HG03342 (cell line): ENCODE results near the gene RRAGB.
A peak's percentile ranks its signal among the peaks of the same experiment; 100 is the strongest.
"Not testable (repeated sequence)": the region's sequence is repeated elsewhere in the genome, so short reads cannot be mapped to it uniquely, and the experiment has no call there.

Experiments used
- ATAC-seq: cut with Tn5 transposase; IDR thresholded peaks from one replicate; pipeline ENCODE4 v1.9.1; 2021; ENCODE audit warnings: mild to moderate bottlenecking, moderate library complexity; ENCODE audit not compliant: unreplicated experiment

RRAGB gene, protein sequence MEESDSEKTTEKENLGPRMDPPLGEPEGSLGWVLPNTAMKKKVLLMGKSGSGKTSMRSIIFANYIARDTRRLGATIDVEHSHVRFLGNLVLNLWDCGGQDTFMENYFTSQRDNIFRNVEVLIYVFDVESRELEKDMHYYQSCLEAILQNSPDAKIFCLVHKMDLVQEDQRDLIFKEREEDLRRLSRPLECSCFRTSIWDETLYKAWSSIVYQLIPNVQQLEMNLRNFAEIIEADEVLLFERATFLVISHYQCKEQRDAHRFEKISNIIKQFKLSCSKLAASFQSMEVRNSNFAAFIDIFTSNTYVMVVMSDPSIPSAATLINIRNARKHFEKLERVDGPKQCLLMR

DNA sequence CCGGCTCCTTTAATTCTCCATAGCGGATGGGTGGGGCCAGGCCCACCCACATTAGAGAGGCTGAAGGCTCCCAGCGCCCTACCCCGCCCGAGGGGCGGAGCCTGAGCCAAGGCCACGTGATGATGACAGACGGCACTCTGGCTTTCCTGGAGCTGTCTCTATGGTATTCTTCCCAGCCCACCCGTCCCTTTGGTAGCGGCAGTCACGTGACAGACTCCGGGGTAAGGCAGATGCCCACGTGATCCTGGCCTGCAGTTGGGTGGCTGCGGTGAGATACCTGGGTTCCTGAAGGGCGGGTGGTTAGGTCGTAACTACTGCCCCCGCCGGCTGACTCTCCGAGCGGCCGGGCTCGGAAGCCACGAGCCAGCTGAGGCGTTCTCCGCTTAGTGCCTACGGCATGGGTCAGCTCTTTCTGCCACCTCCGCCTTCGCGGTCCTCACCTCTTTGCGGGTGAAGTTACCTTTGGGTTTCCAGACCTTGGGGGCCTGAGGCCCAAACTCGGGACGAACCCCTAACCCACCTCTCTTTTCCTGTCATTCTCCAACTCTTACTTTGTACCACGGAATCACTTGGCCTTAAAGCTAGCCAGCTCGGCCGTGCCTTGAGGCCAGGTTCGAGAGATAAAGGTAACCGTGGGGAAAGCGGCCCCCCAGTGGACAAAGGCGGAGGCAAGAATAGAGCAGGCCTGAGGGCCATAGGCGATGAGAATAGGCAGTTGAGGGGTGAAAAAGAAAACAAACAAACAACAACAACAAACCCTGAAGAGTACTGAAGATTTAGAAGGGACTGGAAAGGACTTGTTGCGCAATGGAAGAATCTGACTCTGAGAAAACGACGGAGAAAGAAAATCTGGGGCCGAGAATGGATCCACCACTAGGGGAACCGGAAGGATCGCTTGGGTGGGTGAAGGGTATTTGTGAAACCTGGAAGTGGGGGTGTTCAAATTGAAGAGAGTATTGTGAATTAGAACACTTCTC lies at the start of gene RRAGB:
RRAGB (plus strand) TSS at position 229 of the 977 bp plus-strand sequence; CDS start at position 808, 579 bp downstream.
- ATAC-seq = peak; percentile 94

DNA sequence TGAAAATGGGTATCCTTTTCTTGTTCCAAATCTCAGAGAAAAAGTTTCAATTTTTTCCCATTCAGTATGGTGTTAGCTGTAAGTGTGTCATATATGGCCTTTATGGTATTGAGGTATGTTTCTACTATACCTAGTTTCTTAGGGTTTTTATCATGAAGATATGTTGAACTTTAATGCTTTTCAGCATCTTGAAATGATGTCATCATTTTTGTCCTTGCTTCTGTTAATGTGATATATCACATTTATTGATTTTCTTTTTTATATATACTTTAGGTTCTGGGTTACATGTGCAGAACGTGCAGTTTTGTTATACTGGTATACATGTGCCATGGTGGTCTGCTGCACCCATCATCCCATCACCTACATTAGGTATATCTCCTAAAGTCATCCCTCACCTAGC lies 49.5 kb upstream of the RRAGB start:
- no peak for ATAC-seq

DNA sequence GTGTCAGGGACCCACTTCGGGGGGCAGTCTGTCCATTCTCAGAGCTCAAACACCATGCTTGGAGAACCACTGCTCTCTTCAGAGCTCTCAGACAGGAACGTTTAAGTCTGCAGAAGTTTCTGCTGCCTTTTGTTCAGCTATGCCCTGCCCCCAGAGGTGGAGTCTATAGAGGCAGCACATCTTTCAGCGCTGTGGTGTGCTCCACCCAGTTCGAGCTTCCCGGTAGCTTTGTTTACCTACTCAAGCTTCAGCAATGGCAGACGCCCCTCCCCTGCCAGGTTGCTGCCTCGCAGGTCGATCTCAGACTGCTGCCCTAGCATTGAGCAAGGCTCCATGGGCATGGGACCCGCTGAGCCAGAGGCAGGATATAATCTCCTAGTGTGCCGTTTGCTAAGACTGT lies 29.0 kb upstream of the RRAGB start:
- not testable (repeated sequence) for ATAC-seq

DNA sequence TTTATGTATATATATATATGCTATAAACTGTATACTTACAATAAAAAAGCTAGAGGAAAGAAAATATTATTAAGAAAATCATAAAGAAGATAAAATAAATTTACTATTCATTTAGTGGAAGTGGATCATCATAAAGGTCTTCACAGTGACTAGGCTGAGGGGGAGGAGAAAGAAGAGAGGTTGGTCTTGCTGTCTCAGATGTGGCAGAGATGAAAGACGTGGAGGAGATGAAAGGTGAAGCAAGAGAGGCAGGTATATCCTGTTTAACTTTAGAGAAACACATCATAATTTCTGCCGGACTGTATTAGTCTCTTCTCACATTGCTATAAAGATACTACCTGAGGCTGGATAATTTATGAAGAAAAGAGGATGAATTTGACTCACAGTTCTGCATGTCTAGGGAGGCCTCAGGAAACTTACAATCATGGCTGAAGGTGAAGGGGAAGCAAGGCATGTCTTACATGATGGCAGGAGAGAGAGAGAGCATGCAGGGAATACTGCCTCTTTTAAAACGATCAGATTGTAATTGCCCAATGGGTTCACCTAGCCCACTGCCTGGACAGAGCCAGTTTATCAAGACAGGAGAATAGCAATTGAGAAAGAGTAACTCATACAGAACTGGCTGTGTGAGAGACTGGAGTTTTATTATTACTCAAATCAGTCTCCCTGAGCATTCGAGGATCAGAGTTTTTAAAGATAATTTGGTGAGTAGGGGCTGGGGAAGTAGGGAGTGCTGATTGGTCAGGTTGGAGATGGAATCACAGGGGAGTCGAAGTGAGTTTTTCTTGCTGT lies 22.1 kb upstream of the RRAGB start:
- no peak for ATAC-seq

DNA sequence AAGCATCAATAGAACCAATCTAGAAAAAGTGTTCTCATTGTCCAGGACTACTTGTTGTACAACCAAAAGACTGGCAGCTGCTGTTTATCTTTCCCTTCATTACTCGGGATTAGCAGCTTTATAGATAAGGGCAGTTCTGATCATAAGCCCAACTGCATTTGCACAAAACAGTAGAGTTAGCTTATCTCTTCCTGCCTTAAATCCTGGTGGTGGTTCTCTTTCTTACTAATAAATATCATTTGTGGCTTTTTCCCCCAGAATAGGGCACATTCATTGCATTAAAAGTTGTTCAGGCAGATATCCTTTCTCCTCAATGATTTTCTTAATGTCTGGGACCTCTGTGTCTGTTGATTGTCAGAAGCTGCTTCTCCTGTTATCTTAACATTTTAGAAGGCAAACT lies 20.2 kb upstream of the RRAGB start:
- no peak for ATAC-seq

DNA sequence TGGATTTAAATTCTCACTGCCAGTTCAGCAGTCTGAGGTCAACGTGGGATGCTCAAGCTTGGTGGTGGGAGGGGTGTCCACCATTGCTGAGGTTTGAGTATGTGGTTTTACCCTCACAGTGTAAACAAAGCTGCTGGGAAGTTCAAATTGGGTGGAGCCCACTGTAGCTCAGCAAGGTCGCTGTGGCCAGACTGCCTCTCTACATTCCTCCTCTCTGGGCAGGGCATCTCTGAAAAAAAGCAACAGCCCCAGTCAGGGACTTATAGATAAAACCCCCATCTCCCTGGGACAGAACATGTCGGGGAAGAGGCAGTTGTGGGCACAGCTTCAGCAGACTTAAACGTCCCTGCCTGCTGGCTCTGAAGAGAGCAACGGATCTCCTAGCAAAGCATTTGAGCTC lies 14.9 kb upstream of the RRAGB start:
- ATAC-seq = no peak

DNA sequence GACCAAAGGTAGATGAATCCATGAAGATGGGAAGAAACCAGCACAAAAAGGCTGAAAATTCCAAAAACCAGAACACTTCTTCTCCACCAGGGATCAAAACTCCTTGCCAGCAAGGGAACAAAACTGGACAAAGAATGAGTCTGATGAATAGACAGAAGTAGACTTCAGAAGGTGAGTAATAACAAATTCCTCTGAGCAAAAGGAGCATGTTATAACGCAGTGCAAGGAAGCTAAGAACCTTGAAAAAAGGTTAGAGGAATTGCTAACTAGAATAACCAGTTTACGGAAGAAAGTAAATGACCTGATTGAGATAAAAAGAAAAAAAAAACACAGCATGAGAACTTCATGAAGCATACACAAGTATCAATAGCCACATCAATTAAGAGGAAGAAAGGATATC lies 14.1 kb upstream of the RRAGB start:
- ATAC-seq = not testable (repeated sequence)

DNA sequence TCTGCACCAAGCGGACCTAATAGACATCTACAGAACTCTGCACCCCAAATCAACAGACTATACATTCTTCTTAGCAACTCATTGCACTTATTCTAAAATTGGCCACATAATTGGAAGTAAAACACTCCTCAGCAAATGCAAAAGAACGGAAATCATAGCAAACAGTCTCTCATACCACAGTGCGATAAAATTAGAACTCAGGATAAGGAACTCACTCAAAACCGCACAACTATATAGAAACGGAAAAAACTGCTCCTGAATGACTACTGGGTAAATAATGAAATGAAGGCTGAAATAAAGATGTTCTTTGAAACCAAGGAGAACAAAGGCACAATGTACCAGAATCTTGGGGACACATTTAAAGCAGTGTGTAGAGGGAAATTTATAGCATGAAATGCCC lies 12.5 kb upstream of the RRAGB start:
- not testable (repeated sequence) for ATAC-seq

DNA sequence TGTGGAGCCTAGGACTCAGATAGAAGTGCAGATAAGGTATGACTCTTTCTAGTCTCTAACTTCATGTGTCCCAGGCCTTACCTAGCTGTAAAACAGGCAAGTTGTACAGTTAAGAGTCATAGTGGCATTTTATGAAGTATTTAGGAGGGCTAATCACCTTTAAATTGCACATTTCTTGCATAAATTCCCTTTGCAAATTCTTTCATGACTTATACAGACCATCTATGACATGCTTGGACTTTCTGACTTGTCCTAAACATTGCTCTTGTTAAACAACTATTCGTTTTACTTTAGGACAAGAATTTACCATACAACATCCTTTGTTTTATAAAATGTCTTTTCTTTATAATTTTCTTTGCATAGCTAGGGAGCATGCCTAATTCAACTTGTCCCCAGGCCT lies 7.8 kb upstream of the RRAGB start:
- ATAC-seq = no peak

DNA sequence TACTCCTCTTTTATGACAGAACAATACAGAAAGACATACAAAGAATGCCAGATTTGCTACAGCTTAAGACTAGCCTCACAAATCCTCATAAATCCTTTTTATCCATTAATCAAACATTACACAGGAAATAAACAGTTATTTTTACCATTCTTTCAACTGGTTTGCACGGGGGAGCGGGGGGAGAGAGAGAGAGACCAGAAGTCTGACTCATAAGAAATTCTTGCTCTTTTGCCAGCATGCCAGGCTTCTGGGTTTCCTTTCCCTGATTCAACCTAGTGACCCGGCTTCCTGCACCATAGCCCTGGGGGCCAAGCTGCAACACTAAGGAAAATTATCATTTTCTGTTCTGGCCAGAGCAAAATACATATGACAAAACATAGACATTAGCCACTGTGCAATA lies 6.8 kb upstream of the RRAGB start:
- ATAC-seq = no peak

DNA sequence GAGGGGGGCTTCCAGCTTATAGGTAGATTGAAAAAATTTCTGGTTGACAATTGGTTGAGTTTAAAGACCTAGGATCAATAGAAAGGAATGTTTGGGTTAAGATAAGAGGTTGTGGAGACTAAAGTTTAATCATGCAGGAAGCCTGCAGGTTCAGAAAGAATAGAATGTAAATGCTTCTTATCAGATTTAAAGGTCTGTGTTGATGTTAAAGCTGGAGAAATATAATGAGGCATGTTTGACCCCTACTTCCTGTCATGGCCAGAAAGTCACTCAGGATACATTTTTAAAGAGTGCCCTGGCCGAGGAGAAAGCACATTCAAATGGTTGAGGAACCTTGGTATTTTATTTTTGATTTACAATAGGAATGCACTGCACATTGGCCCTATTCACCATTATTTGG lies 3.9 kb upstream of the RRAGB start:
- no peak for ATAC-seq

DNA sequence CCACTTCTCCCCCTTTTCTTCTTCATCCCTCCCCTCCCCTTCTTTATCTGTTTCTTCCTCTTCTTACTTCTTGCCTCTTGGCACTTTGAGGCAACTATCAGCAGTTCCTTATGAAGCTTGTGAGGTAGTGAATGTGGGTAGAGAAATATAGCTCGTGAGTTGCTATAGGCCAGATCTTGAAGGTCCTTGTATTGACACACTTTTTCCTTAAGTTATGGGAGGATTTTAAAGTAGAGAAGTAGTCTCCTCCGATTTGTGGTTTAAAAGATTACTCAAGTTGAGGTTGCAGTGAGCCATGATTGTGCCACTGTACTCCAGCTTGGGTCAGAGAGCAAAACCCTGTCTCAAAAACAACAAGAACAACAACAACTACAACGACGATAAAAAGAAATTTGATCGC lies 3.4 kb upstream of the RRAGB start:
- no peak for ATAC-seq

DNA sequence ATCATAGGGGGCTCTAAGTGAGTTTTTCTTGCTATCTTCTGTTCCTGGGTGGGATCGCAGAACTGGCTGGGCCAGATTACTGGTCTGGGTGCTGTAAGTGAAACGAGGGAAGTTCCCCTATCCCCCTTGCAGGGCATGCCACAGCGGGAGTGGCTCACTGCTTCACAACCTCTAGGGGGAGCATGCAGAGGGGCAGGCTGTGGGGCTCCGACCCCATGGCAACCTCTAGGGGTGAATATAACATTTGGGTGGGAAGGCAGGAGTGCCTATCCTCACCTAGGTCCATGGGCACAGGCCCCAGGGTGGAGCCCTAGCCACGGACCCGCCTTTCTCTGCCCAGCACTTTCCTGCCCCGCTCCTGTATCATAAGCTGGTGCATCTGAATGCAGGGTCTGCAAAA lies 1.7 kb upstream of the RRAGB start:
- peak; percentile 27 for ATAC-seq

DNA sequence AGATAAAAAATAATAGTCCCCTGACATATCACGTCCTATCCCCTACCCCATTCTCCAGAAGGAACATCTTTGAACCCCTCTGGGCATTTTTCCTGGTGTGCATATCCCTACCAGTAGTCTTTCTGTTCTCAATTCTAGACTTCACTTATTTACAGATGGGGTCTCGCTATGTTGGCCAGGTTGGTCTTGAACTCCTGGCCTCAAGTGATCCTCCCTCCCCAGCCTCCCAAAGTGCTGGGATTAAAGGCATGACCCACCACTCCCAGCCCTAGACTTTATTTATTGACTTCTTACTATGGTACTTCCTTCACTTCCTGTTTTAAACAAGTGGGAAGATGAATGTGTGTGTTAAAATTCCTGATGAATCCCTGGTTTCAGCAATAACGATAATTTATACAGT lies 612 bp upstream of the RRAGB start:
- no peak for ATAC-seq

DNA sequence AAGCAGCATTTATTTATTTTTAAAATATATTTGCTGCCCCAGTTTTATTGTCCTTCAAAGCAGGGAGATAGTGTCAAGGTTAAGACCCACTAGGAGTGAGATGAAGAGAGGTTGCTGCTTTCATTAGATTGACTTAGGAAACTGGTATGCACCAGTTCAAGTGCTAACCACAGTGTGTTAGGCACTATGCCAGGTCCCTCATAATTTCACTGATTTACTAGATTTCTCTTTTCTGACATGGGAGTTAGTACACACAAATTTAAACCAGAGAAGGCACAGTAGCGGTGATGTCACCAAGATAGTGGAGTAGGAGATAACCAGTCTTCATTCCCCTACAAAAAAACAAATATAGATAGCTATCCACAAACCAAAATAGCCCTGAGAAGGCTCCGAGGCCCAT lies 14.3 kb downstream of the RRAGB start:
- no peak for ATAC-seq

DNA sequence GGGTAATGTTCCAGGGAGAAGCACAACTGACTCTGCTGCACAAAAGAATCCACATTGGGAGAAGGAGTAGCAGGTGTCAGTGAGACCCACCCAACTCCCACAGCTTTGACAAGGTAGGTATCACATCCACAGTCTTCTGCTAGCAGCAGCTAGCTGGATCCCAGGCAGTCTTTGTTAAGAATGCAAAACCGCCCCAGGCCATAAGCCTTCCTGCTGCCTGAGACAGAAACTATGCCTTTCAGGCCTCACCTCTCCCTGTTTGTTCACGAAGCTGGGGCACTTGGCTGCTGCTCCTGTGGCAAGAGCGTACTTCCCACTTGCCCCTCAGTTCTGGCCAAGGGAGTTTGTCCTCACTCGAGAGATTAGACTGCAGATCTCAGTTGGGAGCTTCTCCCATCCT lies 21.4 kb downstream of the RRAGB start:
- ATAC-seq = no peak

DNA sequence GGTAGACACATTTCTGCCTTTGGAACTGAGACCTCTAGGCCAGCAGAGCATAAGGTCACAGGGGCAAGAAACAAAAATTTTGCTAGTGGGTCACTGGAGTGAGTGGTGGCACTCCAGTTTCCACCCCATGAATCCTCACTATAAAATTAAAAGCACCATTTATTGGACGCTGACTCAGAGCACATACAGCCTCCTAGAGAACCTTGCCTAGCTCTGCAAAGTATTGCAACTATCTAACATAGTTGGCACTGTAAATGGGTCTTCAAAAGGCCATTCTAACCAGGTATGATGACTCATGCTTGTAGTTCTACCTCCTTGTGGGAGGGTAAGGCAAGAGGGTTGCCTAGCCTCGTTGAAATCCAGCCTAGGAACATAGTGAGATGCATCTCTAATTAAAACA lies 25.1 kb downstream of the RRAGB start:
- no peak for ATAC-seq

DNA sequence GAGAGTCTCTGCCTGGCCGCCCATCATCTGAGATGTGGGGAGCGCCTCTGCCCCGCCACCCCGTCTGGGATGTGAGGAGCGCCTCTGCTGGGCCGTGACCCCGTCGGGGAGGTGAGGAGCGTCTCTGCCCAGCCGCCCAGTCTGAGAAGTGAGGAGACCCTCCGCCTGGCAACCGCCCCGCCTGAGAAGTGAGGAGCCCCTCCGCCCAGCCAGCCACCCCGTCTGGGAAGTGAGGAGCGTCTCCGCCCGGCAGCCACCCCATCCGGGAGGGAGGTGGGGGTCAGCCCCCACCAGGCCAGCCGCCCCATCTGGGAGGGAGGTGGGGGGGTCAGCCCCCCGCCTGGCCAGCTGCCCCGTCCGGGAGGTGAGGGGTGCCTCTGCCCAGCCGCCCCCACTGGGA lies 30.9 kb downstream of the RRAGB start:
- not testable (repeated sequence) for ATAC-seq

DNA sequence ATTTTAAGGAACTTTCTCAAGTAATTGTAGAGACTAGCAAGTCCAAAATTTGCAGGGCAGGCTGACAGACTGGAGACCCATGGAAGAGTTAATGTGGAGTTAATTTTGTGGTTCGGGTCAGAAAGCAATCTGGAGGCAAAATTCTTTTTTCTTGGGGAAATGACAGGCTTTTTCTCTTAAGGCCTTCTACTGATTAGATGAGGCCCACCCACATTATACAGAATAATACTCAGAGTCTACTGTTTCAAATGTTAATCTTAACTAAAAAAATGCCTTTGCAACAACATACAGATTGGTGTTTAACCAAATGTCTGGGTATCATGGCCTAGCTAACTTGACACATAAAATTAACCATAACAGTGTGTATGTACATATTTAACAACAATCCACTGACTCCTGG lies 32.7 kb downstream of the RRAGB start:
- no peak for ATAC-seq

DNA sequence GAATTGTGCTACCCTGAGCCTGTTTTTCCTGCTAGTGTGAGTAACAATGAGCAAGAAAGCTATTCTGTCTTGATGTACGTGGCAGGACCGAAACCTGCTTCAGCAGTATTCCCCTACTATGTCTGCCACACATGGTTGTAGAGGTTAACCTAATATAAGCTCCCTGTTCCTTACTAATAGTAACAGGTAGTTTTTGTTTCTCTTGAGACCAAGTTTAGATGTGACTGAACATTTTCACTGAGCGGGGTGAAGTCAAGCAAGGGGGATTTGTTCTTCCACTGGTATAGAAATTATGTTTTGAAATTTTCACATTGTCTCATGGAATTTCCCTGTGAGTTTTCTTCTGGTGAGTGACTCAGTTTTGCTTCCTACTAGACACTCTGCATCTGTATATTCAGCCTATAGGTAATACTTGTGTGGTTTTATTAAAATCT lies 37.3 kb downstream of the RRAGB start:
- peak; percentile 89 for ATAC-seq

DNA sequence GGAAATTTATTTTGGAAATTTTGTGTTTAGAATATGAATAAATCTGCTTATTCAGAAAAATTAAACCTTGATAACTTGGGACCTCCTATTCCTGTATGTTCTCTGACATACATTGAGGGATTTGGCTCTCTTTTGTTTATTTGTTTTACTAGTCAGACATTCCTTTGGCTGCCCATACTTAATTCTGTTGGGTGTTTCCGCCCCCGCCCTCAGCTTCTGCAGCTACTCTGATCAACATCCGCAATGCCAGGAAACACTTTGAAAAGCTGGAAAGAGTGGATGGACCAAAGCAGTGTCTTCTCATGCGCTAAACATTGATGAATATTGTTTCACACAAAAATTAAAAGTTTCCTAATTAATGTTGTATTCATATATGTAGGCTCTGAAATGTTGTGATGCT lies 40.5 kb downstream of the RRAGB start:
- ATAC-seq = no peak
